GM18951 (cell line): ENCODE measurements around the gene LAMA4.

ENCODE experiments used
- POLR2A ChIP-seq: IDR thresholded peaks from 4 replicates; pipeline ENCODE4 v1.6.1; 2011; ENCODE audit warnings: mild to moderate bottlenecking; ENCODE audit not compliant: insufficient read length, insufficient read depth; ENCODE audit errors: extremely low read depth
- in situ Hi-C: fragments of 300-500 bp; cut with MboI; formaldehyde crosslinking; loops from one replicate; pipeline ENCODE4 v1.12.0; 2022; ENCODE audit warnings: low sequenced_read_pairs, mixed read lengths, inconsistent platforms; ENCODE audit not compliant: unreplicated experiment

Gene LAMA4

GRCh38 chr6:112193117-112193516, 61.2 kb downstream of the LAMA4 start:
- in situ Hi-C loops = no loop called here

GRCh38 chr6:112191509-112192020, 62.8 kb downstream of the LAMA4 start:
- in situ Hi-C loops = no loop called here
- no peak for TF ChIP-seq POLR2A

More at GRCh38 chr6:112193117-112193516, 61.2 kb downstream of the LAMA4 start:
- no peak for TF ChIP-seq POLR2A

- in situ Hi-C loops = no loop called here
- no peak for TF ChIP-seq POLR2A
Observed at GRCh38 chr6:112190164-112190563, 64.2 kb downstream of the LAMA4 start.

- in situ Hi-C loops = no loop called here
- TF ChIP-seq POLR2A = no peak
Observed at GRCh38 chr6:112189494-112189893, 64.9 kb downstream of the LAMA4 start.

GRCh38 chr6:112188906-112189305, 65.5 kb downstream of the LAMA4 start:
- in situ Hi-C loops = no loop called here
- TF ChIP-seq POLR2A = no peak

GRCh38 chr6:112187736-112188135, 66.6 kb downstream of the LAMA4 start:
- in situ Hi-C loops = no loop called here

GRCh38 chr6:112184951-112185350, 69.4 kb downstream of the LAMA4 start:
- TF ChIP-seq POLR2A = no peak
- in situ Hi-C loops = no loop called here

More at GRCh38 chr6:112187736-112188135, 66.6 kb downstream of the LAMA4 start:
- no peak for TF ChIP-seq POLR2A

- TF ChIP-seq POLR2A = no peak
- in situ Hi-C loops = no loop called here
Observed at GRCh38 chr6:112183271-112183671, 71.1 kb downstream of the LAMA4 start.

GRCh38 chr6:112181130-112181529, 73.2 kb downstream of the LAMA4 start:
- TF ChIP-seq POLR2A = no peak
- in situ Hi-C loops = no loop called here

GRCh38 chr6:112180095-112180820, 74.1 kb downstream of the LAMA4 start:
- in situ Hi-C loops = no loop called here
- TF ChIP-seq POLR2A = no peak

GRCh38 chr6:112179631-112180030, 74.7 kb downstream of the LAMA4 start:
- no peak for TF ChIP-seq POLR2A
- in situ Hi-C loops = loop anchor here (10.0 kb wide), 1 partner anchor 135 kb away; no protein-coding TSS in a partner anchor

GRCh38 chr6:112178846-112179245, 75.5 kb downstream of the LAMA4 start:
- no peak for TF ChIP-seq POLR2A
- in situ Hi-C loops = loop anchor here (10.0 kb wide), 1 partner anchor 136 kb away; no protein-coding TSS in a partner anchor

GRCh38 chr6:112177092-112177491, 77.3 kb downstream of the LAMA4 start:
- in situ Hi-C loops = loop anchor here (10.0 kb wide), 1 partner anchor 138 kb away; no protein-coding TSS in a partner anchor
- no peak for TF ChIP-seq POLR2A

GRCh38 chr6:112176175-112176574, 78.2 kb downstream of the LAMA4 start:
- no peak for TF ChIP-seq POLR2A
- in situ Hi-C loops = loop anchor here (10.0 kb wide), 1 partner anchor 139 kb away; no protein-coding TSS in a partner anchor
